Liver (tissue), 9 donors: ENCODE data around the gene CEL. TPM values are rescaled to one million over a fixed set of nuclear protein-coding genes. Genes with fewer than 3 reads are reported as not detected.

Source experiments
- DNase-seq: peaks from one replicate; pipeline ENCODE4 v3.0.0-alpha.2; 2017; ENCODE audit warnings: low spot score
- H3K27ac ChIP-seq, 2 donors: one replicate each; pipeline ENCODE4 v1.7.0; 2013; ENCODE audit warnings: inconsistent platforms in 2 of 2, low read length in 2 of 2, control low read depth in 1 of 2, low read depth in 1 of 2, mild to moderate bottlenecking in 1 of 2
- H3K27me3 ChIP-seq, 4 donors: one replicate each; pipeline versions ENCODE4 v1.6.1 to v1.7.0; 2013; ENCODE audit warnings: low read length in 3 of 4, inconsistent platforms in 1 of 4, mild to moderate bottlenecking in 1 of 4, moderate library complexity in 1 of 4; ENCODE audit not compliant: control insufficient read depth in 4 of 4, insufficient read depth in 4 of 4
- H3K36me3 ChIP-seq, 4 donors: one replicate each; pipeline versions ENCODE4 v1.6.1 to v1.7.0; 2013; ENCODE audit warnings: low read length in 3 of 4, mild to moderate bottlenecking in 3 of 4, low read depth in 1 of 4, moderate library complexity in 1 of 4; ENCODE audit not compliant: control insufficient read depth in 4 of 4, insufficient read depth in 3 of 4
- H3K4me1 ChIP-seq, 4 donors: one replicate each; pipeline versions ENCODE4 v1.6.1 to v1.7.0; 2013; ENCODE audit warnings: low read length in 3 of 4, mild to moderate bottlenecking in 3 of 4, moderate library complexity in 1 of 4; ENCODE audit not compliant: control insufficient read depth in 4 of 4, insufficient read depth in 4 of 4
- H3K4me3 ChIP-seq, 3 donors: one replicate each; pipeline versions ENCODE4 v1.6.1 to v1.7.0; 2013; ENCODE audit warnings: low read length in 3 of 3, control low read depth in 1 of 3, low read depth in 1 of 3, mild to moderate bottlenecking in 1 of 3
- H3K9ac ChIP-seq, 2 donors: one replicate each; pipeline ENCODE4 v1.7.0; 2013; ENCODE audit warnings: low read length in 2 of 2, mild to moderate bottlenecking in 2 of 2, moderate library complexity in 2 of 2, control low read depth in 1 of 2, low read depth in 1 of 2
- H3K9me3 ChIP-seq, 4 donors: one replicate each; pipeline versions ENCODE4 v1.6.1 to v1.7.0; 2013; ENCODE audit warnings: low read length in 3 of 4; ENCODE audit not compliant: control insufficient read depth in 4 of 4
- ATF3 ChIP-seq: IDR thresholded peaks from 2 replicates; pipeline ENCODE4 v1.6.1; 2016; ENCODE audit warnings: antibody characterized with exemption
- CTCF ChIP-seq: fragments of 150-350 bp; IDR thresholded peaks from 2 replicates; pipeline ENCODE4 v1.5.1; 2017; ENCODE audit warnings: improper control_type of control experiment, low read depth, low read length; ENCODE audit not compliant: missing input control
- EGR1 ChIP-seq, 2 donors: IDR thresholded peaks; 2 replicates each; pipeline ENCODE4 v1.6.1; 2016 to 2018; ENCODE audit warnings: antibody characterized with exemption in 2 of 2, low read depth in 2 of 2
- FOXA1 ChIP-seq: IDR thresholded peaks from 2 replicates; pipeline ENCODE4 v1.6.1; 2016; ENCODE audit warnings: antibody characterized with exemption
- FOXA2 ChIP-seq: IDR thresholded peaks from 2 replicates; pipeline ENCODE4 v1.6.1; 2016; ENCODE audit warnings: antibody characterized with exemption
- GABPA ChIP-seq, 2 donors: IDR thresholded peaks in 1 of 2; conservative IDR thresholded peaks in 1 of 2; 2 replicates each; pipeline ENCODE4 v1.6.1; 2016; ENCODE audit warnings: antibody characterized with exemption in 2 of 2, mild to moderate bottlenecking in 1 of 2, moderate library complexity in 1 of 2
- HNF4A ChIP-seq, 2 donors: conservative IDR thresholded peaks; 2 replicates each; pipeline ENCODE4 v1.6.1; 2016; ENCODE audit warnings: antibody characterized with exemption in 2 of 2, mild to moderate bottlenecking in 2 of 2
- HNF4G ChIP-seq: IDR thresholded peaks from 2 replicates; pipeline ENCODE4 v1.6.1; 2016; ENCODE audit warnings: antibody characterized with exemption
- JUND ChIP-seq, 2 donors: IDR thresholded peaks; 2 replicates each; pipeline ENCODE4 v1.6.1; 2016; ENCODE audit warnings: antibody characterized with exemption in 2 of 2
- RAD21 ChIP-seq, 2 donors: IDR thresholded peaks; 2 replicates each; pipeline ENCODE4 v1.6.1; 2016; ENCODE audit warnings: antibody characterized with exemption in 2 of 2, mild to moderate bottlenecking in 2 of 2
- REST ChIP-seq: IDR thresholded peaks from 2 replicates; pipeline ENCODE4 v1.6.1; 2016; ENCODE audit warnings: antibody characterized with exemption, mild to moderate bottlenecking
- RXRA ChIP-seq, 2 donors: IDR thresholded peaks; 2 replicates each; pipeline ENCODE4 v1.6.1; 2017 to 2018; ENCODE audit warnings: antibody characterized with exemption in 2 of 2, mild to moderate bottlenecking in 1 of 2
- SP1 ChIP-seq: IDR thresholded peaks from 2 replicates; pipeline ENCODE4 v1.6.1; 2018; ENCODE audit warnings: antibody characterized with exemption, mild to moderate bottlenecking
- TAF1 ChIP-seq: conservative IDR thresholded peaks from 2 replicates; pipeline ENCODE4 v1.6.1; 2016; ENCODE audit warnings: antibody characterized with exemption, mild to moderate bottlenecking
- YY1 ChIP-seq: IDR thresholded peaks from 2 replicates; pipeline ENCODE4 v1.6.1; 2016; ENCODE audit warnings: antibody characterized with exemption, mild to moderate bottlenecking
- ZBTB33 ChIP-seq: IDR thresholded peaks from 2 replicates; pipeline ENCODE4 v1.6.1; 2016; ENCODE audit warnings: antibody characterized with exemption
- WGBS: extraction: QIAGEN DNeasy Blood & Tissue Kit; methylation state at CpG from one replicate; pipeline ENCODE4 v1.1.7; 2013; 5-methylcytosine and 5-hydroxymethylcytosine counted together
- polyA plus RNA-seq, 2 donors: library from polyadenylated mRNA; stranded (reverse) in 1 of 2; unstranded in 1 of 2; fragments of 200-250 nt in 1 of 2; fragments of >200 nt in 1 of 2; fragmentation: Nextera tagmentation in 1 of 2; extraction: Ambion mirVana in 1 of 2; gene quantifications; one replicate each; pipeline versions ENCODE4 v1.2.1 to v1.2.3, GENCODE V29; 2013 to 2015
- total RNA-seq, 2 donors: library from RNA; depleted of rRNA; stranded (reverse); fragments of >200 nt; gene quantifications; one replicate each; pipeline ENCODE4 v1.2.3, GENCODE V29; 2014
- donor health status: healthy.
- donor health status: healthy.
- donor health status: healthy.
- donor health status: healthy.
- donor health status: healthy.

The CEL gene
- total and polyA plus RNA-seq, 4 donors: 0.08 to 0.25 (median 0.09) TPM; not detected in 1

GRCh38 chr9:133055788-133056420 lies 5.9 kb upstream of the CEL start (continued):
- no peak for TF ChIP-seq ATF3
- no peak for TF ChIP-seq RXRA (IDR thresholded peaks at IDR 0.05)
- no peak for TF ChIP-seq HNF4A (conservative IDR thresholded peaks at IDR 0.05)
- no peak for TF ChIP-seq JUND (IDR thresholded peaks at IDR 0.05)
- TF ChIP-seq CTCF: no peak
- no peak for TF ChIP-seq HNF4G
- TF ChIP-seq SP1: no peak
- TF ChIP-seq RAD21 (IDR thresholded peaks at IDR 0.05): no peak
- no peak for TF ChIP-seq GABPA (IDR thresholded peaks at IDR 0.05 in 1 of 2, conservative IDR thresholded peaks at IDR 0.05 in 1 of 2)

- TF ChIP-seq CTCF: no peak
- no peak for TF ChIP-seq JUND (IDR thresholded peaks at IDR 0.05)
- no peak for TF ChIP-seq FOXA1
- no peak for TF ChIP-seq SP1
- TF ChIP-seq HNF4G: no peak
- Histone ChIP-seq H3K4me3 (no peak overlapping the region), H3K4me1 (no peaks in the 10 kb centered on the region), H3K27ac (no peak overlapping the region), H3K27me3 (no peaks in the 10 kb centered on the region), H3K36me3 (peaks cover 9 to 57% (median 26%) of the 10 kb centered on the region in 4 donors), H3K9ac (no peak overlapping the region), H3K9me3 (no peaks in the 10 kb centered on the region)
- no peak for DNase-seq
- 95% methylated on average over 13 of the region's 13 CpGs for WGBS
Measured at GRCh38 chr9:133056533-133056932, 5.2 kb upstream of the CEL start.

- H3K4me3 ChIP-seq: no peak overlapping the region
- no peaks in the 10 kb centered on the region for H3K4me1 ChIP-seq
- H3K27me3 ChIP-seq: no peaks in the 10 kb centered on the region
- no peaks in the 10 kb centered on the region for H3K9me3 ChIP-seq
- 83% methylated on average over 8 of the region's 8 CpGs for WGBS
- H3K27ac ChIP-seq: no peak overlapping the region
- no peak for DNase-seq
- H3K36me3 ChIP-seq: peaks cover 5 to 53% (median 26%) of the 10 kb centered on the region in 4 donors
- H3K9ac ChIP-seq: no peak overlapping the region
- TF ChIP-seq CTCF (no peak), YY1 (no peak), EGR1 (IDR thresholded peaks at IDR 0.05; ENCODE audit: low read depth in 2 of 2) (no peak), HNF4A (conservative IDR thresholded peaks at IDR 0.05) (no peak), SP1 (no peak), ZBTB33 (no peak), REST (no peak), GABPA (IDR thresholded peaks at IDR 0.05 in 1 of 2, conservative IDR thresholded peaks at IDR 0.05 in 1 of 2) (no peak), ATF3 (no peak), HNF4G (no peak), JUND (IDR thresholded peaks at IDR 0.05) (no peak), FOXA1 (no peak), RAD21 (IDR thresholded peaks at IDR 0.05) (no peak), TAF1 (no peak), FOXA2 (no peak)
Measured at GRCh38 chr9:133057006-133057405, 4.8 kb upstream of the CEL start.
